ENCODE measurements around the gene CDC42EP1. TPM values are rescaled to one million over a fixed set of nuclear protein-coding genes. Genes with fewer than 3 reads are reported as not detected.
"Not testable (repeated sequence)": the region's sequence is repeated elsewhere in the genome, so short reads cannot be mapped to it uniquely, and the experiment has no call there.

The CDC42EP1 gene
- total RNA-seq, 1 donor from 2014 or later: 51.2 TPM

DNA sequence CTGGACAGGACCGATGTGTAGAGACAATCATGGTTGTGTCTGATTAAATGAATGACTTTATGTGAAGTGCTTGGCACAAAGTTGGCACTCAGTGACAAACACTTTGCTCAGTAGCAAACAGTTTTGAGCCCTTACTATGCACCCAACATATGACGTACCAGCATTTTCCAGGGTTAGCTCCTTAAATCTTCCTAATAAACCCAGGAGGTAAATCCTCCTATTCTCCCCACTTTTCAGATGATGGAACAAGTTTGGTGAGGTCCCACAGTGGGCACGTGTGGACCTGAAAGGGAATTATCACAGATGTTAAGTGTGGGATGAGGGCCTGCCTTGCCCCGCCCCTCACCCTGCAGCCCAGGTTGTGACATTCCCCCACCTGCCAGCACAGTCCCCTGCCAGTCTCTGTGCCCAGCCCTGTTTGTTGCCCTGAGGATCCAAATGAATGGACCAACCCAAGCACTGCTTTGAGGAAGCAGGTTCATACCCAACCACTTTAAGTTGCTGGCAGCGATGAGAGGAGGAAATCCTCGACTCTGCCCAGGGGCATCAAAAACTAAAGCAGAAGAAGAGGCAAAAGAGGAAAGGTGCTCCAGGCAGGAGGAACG is 34.4 kb upstream of the CDC42EP1 start:
- H3K4me3 Mint-ChIP-seq (ENCODE audit: unreplicated experiment): no peak overlapping the region
- TF ChIP-seq, protein P1, sequence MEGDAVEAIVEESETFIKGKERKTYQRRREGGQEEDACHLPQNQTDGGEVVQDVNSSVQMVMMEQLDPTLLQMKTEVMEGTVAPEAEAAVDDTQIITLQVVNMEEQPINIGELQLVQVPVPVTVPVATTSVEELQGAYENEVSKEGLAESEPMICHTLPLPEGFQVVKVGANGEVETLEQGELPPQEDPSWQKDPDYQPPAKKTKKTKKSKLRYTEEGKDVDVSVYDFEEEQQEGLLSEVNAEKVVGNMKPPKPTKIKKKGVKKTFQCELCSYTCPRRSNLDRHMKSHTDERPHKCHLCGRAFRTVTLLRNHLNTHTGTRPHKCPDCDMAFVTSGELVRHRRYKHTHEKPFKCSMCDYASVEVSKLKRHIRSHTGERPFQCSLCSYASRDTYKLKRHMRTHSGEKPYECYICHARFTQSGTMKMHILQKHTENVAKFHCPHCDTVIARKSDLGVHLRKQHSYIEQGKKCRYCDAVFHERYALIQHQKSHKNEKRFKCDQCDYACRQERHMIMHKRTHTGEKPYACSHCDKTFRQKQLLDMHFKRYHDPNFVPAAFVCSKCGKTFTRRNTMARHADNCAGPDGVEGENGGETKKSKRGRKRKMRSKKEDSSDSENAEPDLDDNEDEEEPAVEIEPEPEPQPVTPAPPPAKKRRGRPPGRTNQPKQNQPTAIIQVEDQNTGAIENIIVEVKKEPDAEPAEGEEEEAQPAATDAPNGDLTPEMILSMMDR (IDR thresholded peaks at IDR 0.05; ENCODE audit: unreplicated experiment): no peak
- no peaks in the 10 kb centered on the region for H3K9me3 Mint-ChIP-seq (ENCODE audit: unreplicated experiment)
- DNase-seq (ENCODE audit: low spot score): no peak
- no peaks in the 10 kb centered on the region for H3K36me3 Mint-ChIP-seq (ENCODE audit: low read depth, unreplicated experiment)
- H3K27me3 Mint-ChIP-seq (ENCODE audit: unreplicated experiment): peaks cover 7% of the 10 kb centered on the region
- H3K27ac Mint-ChIP-seq (ENCODE audit: unreplicated experiment): no peak overlapping the region
- H3K4me1 Mint-ChIP-seq (ENCODE audit: unreplicated experiment): no peaks in the 10 kb centered on the region

DNA sequence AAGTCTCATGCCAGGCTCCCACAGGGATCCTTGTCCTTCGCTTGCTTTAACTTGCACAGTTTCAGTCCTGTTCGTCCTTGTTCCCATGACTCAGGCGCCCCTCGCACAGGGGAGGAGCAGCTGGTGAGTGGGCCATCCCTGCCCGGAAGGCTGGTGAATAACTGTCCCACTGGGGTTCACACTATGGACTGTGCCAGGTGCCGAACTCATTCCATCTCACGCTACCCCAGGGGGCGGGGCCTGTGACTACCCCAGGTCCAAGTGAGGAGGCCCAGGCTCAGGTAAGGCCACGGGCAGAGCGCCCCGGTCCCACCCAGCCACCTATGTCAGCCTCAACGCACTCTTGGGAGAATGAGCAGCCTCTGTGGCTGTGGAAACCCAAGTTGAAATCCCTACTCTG is 33.9 kb upstream of the CDC42EP1 start:
- H3K4me1 Mint-ChIP-seq (ENCODE audit: unreplicated experiment): no peaks in the 10 kb centered on the region
- no peaks in the 10 kb centered on the region for H3K9me3 Mint-ChIP-seq (ENCODE audit: unreplicated experiment)
- DNase-seq (ENCODE audit: low spot score): no peak
- H3K27me3 Mint-ChIP-seq (ENCODE audit: unreplicated experiment): peaks cover 7% of the 10 kb centered on the region
- no peak overlapping the region for H3K4me3 Mint-ChIP-seq (ENCODE audit: unreplicated experiment)
- TF ChIP-seq, protein P1 (IDR thresholded peaks at IDR 0.05; ENCODE audit: unreplicated experiment): no peak
- no peaks in the 10 kb centered on the region for H3K36me3 Mint-ChIP-seq (ENCODE audit: low read depth, unreplicated experiment)
- H3K27ac Mint-ChIP-seq (ENCODE audit: unreplicated experiment): no peak overlapping the region

DNA sequence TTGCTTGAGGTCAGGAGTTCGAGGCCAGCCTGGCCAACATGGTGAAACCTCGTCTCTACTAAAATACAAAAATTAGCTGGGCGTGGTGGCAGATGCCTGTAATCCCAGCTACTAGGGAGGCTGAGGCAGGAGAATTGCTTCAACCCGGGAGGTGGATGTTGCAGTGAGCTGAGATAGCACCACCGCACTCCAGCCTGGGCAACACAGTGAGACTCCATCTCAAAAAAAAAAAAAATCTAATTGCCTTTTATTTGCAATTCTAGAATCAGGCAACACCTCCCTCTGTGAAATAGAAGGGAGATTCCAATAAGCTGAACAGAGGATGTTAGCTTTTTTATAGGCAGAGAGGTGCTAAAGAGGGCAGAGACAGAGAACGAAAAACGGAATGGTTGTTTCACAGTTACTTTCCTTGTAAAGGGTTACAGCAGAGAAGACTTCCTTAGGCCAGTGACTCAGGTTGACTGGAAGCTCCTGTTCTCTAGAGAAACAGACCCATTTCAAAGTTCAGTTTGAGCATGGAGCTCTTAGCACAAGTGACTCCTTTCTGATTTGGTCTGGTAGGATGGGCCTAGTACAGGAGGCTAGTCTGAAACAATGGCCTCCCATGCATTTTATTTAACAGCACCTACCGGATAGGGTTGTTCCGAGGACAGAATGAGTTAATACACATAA is 33.1 kb upstream of the CDC42EP1 start:
- not testable (repeated sequence) for H3K27ac Mint-ChIP-seq (ENCODE audit: unreplicated experiment); H3K4me1 Mint-ChIP-seq (ENCODE audit: unreplicated experiment); H3K9me3 Mint-ChIP-seq (ENCODE audit: unreplicated experiment); DNase-seq (ENCODE audit: low spot score); H3K27me3 Mint-ChIP-seq (ENCODE audit: unreplicated experiment); H3K36me3 Mint-ChIP-seq (ENCODE audit: low read depth, unreplicated experiment); H3K4me3 Mint-ChIP-seq (ENCODE audit: unreplicated experiment)

DNA sequence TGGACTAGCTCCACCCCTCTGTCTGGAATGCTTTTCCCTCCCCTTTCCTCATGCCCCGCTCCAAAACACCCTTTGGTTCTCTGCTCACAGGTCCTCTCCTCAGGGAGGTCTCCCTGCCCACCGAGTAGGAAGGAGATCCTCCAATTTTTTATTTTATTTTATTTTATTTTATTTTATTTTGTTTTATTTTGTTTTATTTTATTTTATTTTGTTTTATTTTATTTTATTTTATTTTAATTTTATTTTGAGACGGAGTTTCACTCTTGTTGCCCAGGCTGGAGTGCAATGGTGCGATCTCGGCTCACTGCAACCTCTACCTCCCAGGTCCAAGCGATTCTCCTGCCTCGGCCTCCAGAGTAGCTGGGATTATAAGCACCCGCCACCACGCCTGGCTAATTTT is 32.3 kb upstream of the CDC42EP1 start:
- not testable (repeated sequence) for H3K9me3 Mint-ChIP-seq (ENCODE audit: unreplicated experiment); H3K4me1 Mint-ChIP-seq (ENCODE audit: unreplicated experiment); H3K4me3 Mint-ChIP-seq (ENCODE audit: unreplicated experiment); H3K27ac Mint-ChIP-seq (ENCODE audit: unreplicated experiment); H3K27me3 Mint-ChIP-seq (ENCODE audit: unreplicated experiment); DNase-seq (ENCODE audit: low spot score); H3K36me3 Mint-ChIP-seq (ENCODE audit: low read depth, unreplicated experiment)

DNA sequence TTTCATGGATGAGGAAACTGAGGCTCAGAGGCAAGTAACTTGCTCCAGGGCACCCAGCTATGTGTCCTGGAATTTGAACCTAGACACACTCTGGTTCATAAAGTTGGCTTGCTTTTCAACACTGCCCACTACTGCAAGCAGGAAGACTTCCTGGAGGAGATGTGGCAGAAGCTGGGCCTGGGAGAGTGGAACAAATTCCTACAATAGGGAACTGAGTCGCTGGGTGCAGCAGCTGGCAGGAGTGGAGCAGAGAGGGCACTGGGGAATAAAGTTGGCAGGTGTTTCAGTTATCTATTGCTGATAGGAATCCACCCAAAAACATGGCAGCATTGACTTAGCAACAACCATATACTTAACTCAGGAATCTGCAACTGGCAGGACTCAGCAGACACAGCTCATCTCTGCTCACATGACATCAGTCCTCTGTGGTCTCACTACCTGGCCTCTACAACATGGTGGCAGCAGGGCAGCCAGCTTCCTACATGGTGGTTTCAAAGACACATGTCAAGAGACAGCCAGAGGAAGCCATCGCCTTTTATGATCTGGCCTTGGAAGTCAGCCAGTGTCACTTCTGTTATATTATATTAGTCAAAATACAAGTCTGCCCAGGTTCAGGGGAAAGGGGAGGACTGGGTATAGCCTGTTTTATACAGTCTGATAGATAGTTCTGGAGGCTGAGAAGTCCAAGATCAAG is 30.5 kb upstream of the CDC42EP1 start:
- peaks cover 7% of the 10 kb centered on the region for H3K27me3 Mint-ChIP-seq (ENCODE audit: unreplicated experiment)
- TF ChIP-seq, protein P1 (IDR thresholded peaks at IDR 0.05; ENCODE audit: unreplicated experiment): no peak
- no peaks in the 10 kb centered on the region for H3K4me1 Mint-ChIP-seq (ENCODE audit: unreplicated experiment)
- no peak overlapping the region for H3K4me3 Mint-ChIP-seq (ENCODE audit: unreplicated experiment)
- H3K36me3 Mint-ChIP-seq (ENCODE audit: low read depth, unreplicated experiment): no peaks in the 10 kb centered on the region
- DNase-seq (ENCODE audit: low spot score): no peak
- no peaks in the 10 kb centered on the region for H3K9me3 Mint-ChIP-seq (ENCODE audit: unreplicated experiment)
- no peak overlapping the region for H3K27ac Mint-ChIP-seq (ENCODE audit: unreplicated experiment)

DNA sequence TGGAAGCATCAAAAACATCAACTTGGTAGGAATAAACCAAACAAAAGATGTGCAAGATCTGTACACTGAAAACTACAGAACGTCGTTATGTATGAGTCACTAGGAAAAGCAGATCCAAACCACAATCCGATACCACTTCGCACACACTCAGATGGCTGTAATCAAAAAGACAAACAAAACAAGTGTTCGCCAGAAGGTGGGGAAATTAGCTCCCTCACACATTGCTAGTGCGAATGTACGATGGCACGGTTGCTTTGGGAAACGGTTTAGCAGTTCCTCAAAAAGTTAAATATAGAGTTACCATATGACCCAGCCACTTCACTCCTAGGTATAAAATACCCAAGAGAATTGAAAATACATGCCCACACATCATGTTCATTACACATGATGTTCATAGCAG is 26.3 kb upstream of the CDC42EP1 start:
- TF ChIP-seq, protein P1 (IDR thresholded peaks at IDR 0.05; ENCODE audit: unreplicated experiment): no peak
- H3K9me3 Mint-ChIP-seq (ENCODE audit: unreplicated experiment): no peaks in the 10 kb centered on the region
- H3K27me3 Mint-ChIP-seq (ENCODE audit: unreplicated experiment): peaks cover 1% of the 10 kb centered on the region
- no peak for DNase-seq (ENCODE audit: low spot score)
- H3K36me3 Mint-ChIP-seq (ENCODE audit: low read depth, unreplicated experiment): no peaks in the 10 kb centered on the region
- peaks cover 5% of the 10 kb centered on the region for H3K4me1 Mint-ChIP-seq (ENCODE audit: unreplicated experiment)
- H3K4me3 Mint-ChIP-seq (ENCODE audit: unreplicated experiment): no peak overlapping the region
- no peak overlapping the region for H3K27ac Mint-ChIP-seq (ENCODE audit: unreplicated experiment)
